VCaP (cell line): ENCODE measurements around the gene PPP1R12A.

ENCODE experiments used
- H3K27ac ChIP-seq: fragments of 450-650 bp; 2 replicates; pipeline ENCODE4 v1.5.1; 2017
- CTCF ChIP-seq: fragments of 450-650 bp; conservative IDR thresholded peaks from 2 replicates; pipeline ENCODE4 v1.5.1; 2017; ENCODE audit warnings: mild to moderate bottlenecking, moderate library complexity

The PPP1R12A gene

GRCh38 chr12:79776111-79776510, 158.8 kb downstream of the PPP1R12A start:
- no peak for TF ChIP-seq CTCF
- H3K27ac ChIP-seq = no peak overlapping the region

GRCh38 chr12:79775355-79776027, 159.4 kb downstream of the PPP1R12A start:
- no peak overlapping the region for H3K27ac ChIP-seq
- no peak for TF ChIP-seq CTCF

GRCh38 chr12:79773896-79774295, 161.0 kb downstream of the PPP1R12A start:
- TF ChIP-seq CTCF = no peak
- no peak overlapping the region for H3K27ac ChIP-seq

- no peak for TF ChIP-seq CTCF
- H3K27ac ChIP-seq = no peak overlapping the region
Observed at GRCh38 chr12:79769860-79770485, 164.9 kb downstream of the PPP1R12A start.

GRCh38 chr12:79769189-79769859, 165.6 kb downstream of the PPP1R12A start:
- H3K27ac ChIP-seq = no peak overlapping the region

GRCh38 chr12:79766705-79767464, 168.0 kb downstream of the PPP1R12A start:
- no peak overlapping the region for H3K27ac ChIP-seq
- TF ChIP-seq CTCF = no peak

More at GRCh38 chr12:79769189-79769859, 165.6 kb downstream of the PPP1R12A start:
- TF ChIP-seq CTCF = no peak

- no peak overlapping the region for H3K27ac ChIP-seq
- no peak for TF ChIP-seq CTCF
Observed at GRCh38 chr12:79765157-79765556, 169.7 kb downstream of the PPP1R12A start.
